Measurements from ENCODE around the gene CCDC187. TPM values are rescaled to one million over a fixed set of nuclear protein-coding genes. Genes with fewer than 3 reads are reported as not detected.

CCDC187 gene
- total RNA-seq, 1 donor: not detected

DNA sequence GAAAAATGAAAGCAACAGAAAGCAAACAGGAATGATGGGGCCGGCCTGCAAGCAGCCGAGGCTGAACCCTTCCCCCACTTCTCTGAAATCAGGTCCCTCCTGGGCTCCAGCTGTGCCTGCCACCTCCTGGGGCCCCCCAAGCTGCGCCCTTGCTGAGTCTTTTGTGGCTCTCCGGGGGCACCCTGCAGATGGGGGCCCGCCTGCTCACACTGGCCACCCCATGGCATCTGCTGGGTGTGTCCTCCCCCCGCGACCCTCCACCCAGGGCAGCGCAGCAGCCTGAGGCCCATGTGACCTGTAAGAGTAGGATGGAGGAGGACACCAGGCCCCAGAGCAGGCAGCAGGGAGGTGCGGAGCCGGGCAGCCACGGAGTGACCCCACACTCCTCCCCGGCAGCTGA, 29.2 kb upstream of the CCDC187 start:
- no peak overlapping the region for H2AFZ ChIP-seq (ENCODE audit: low read length)
- no peak overlapping the region for H3K27ac ChIP-seq (ENCODE audit: low read depth, low read length)
- peaks cover 78% of the 10 kb centered on the region for H4K20me1 ChIP-seq (ENCODE audit: insufficient read depth, low read length)
- H3K4me1 ChIP-seq (ENCODE audit: insufficient read depth, low read length): peaks cover 14% of the 10 kb centered on the region
- no peak for DNase-seq (ENCODE audit: insufficient read length, low spot score, missing footprints)
- TF ChIP-seq CTCF (IDR thresholded peaks at IDR 0.05; ENCODE audit: extremely low read depth, low read depth, low read length): no peak
- H3K4me2 ChIP-seq (ENCODE audit: insufficient read depth, low read length): no peak overlapping the region
- peaks cover 86% of the 10 kb centered on the region for H3K79me2 ChIP-seq (ENCODE audit: insufficient read depth, low read length)
- no peak overlapping the region for H3K4me3 ChIP-seq (ENCODE audit: insufficient read depth, low read length)
- no peaks in the 10 kb centered on the region for H3K27me3 ChIP-seq (ENCODE audit: insufficient read depth, low read length)
- peaks cover 29% of the 10 kb centered on the region for H3K36me3 ChIP-seq (ENCODE audit: insufficient read depth, low read length)
- no peaks in the 10 kb centered on the region for H3K9me3 ChIP-seq (ENCODE audit: low read depth, low read length)

GRCh38 chr9:136332482-136332983, 28.6 kb upstream of the CCDC187 start:
- Histone ChIP-seq H3K79me2 (ENCODE audit: insufficient read depth, low read length) (peaks cover 88% of the 10 kb centered on the region), H3K36me3 (ENCODE audit: insufficient read depth, low read length) (peaks cover 27% of the 10 kb centered on the region)

GRCh38 chr9:136331556-136332481, 27.9 kb upstream of the CCDC187 start:
- peaks cover 75% of the 10 kb centered on the region for H4K20me1 ChIP-seq (ENCODE audit: insufficient read depth, low read length)

More at GRCh38 chr9:136332482-136332983, 28.6 kb upstream of the CCDC187 start:
- H3K27ac ChIP-seq (ENCODE audit: low read depth, low read length): no peak overlapping the region
- DNase-seq (ENCODE audit: insufficient read length, low spot score, missing footprints): no peak
- TF ChIP-seq CTCF (IDR thresholded peaks at IDR 0.05; ENCODE audit: extremely low read depth, low read depth, low read length): no peak
- peaks cover 14% of the 10 kb centered on the region for H3K4me1 ChIP-seq (ENCODE audit: insufficient read depth, low read length)
- H3K9me3 ChIP-seq (ENCODE audit: low read depth, low read length): no peaks in the 10 kb centered on the region
- no peak overlapping the region for H3K4me2 ChIP-seq (ENCODE audit: insufficient read depth, low read length)
- H3K27me3 ChIP-seq (ENCODE audit: insufficient read depth, low read length): no peaks in the 10 kb centered on the region
- peaks cover 79% of the 10 kb centered on the region for H4K20me1 ChIP-seq (ENCODE audit: insufficient read depth, low read length)
- H2AFZ ChIP-seq (ENCODE audit: low read length): no peak overlapping the region
- no peak overlapping the region for H3K4me3 ChIP-seq (ENCODE audit: insufficient read depth, low read length)

More at GRCh38 chr9:136331556-136332481, 27.9 kb upstream of the CCDC187 start:
- no peaks in the 10 kb centered on the region for H3K9me3 ChIP-seq (ENCODE audit: low read depth, low read length)
- no peak overlapping the region for H3K4me3 ChIP-seq (ENCODE audit: insufficient read depth, low read length)
- H2AFZ ChIP-seq (ENCODE audit: low read length): no peak overlapping the region
- H3K4me2 ChIP-seq (ENCODE audit: insufficient read depth, low read length): no peak overlapping the region
- peaks cover 17% of the 10 kb centered on the region for H3K4me1 ChIP-seq (ENCODE audit: insufficient read depth, low read length)
- H3K36me3 ChIP-seq (ENCODE audit: insufficient read depth, low read length): peaks cover 20% of the 10 kb centered on the region
- H3K79me2 ChIP-seq (ENCODE audit: insufficient read depth, low read length): peaks cover 87% of the 10 kb centered on the region
- H3K27me3 ChIP-seq (ENCODE audit: insufficient read depth, low read length): no peaks in the 10 kb centered on the region
- no peak for TF ChIP-seq CTCF (IDR thresholded peaks at IDR 0.05; ENCODE audit: extremely low read depth, low read depth, low read length)
- no peak overlapping the region for H3K27ac ChIP-seq (ENCODE audit: low read depth, low read length)
- no peak for DNase-seq (ENCODE audit: insufficient read length, low spot score, missing footprints)

All from osteoblast (primary cell).